GM12875 (cell line): ENCODE data around the gene CTNNA3.
A peak's percentile ranks its signal among the peaks of the same experiment; 100 is the strongest.

Experiments
- H3K4me3 ChIP-seq: one replicate; pipeline ENCODE4 v1.5.1; 2011; ENCODE audit warnings: low read depth, low read length, control low read depth
- CTCF ChIP-seq: IDR thresholded peaks from 2 replicates; pipeline ENCODE4 v1.5.1; 2011; ENCODE audit warnings: low read depth, mild to moderate bottlenecking, control low read depth, inconsistent platforms, low read length, moderate library complexity, borderline replicate concordance; ENCODE audit not compliant: insufficient read depth

The CTNNA3 gene

GRCh38 chr10:67527351-67527750, 168.6 kb downstream of the CTNNA3 start:
- H3K4me3 ChIP-seq = no peak overlapping the region
- TF ChIP-seq CTCF = no peak

DNA sequence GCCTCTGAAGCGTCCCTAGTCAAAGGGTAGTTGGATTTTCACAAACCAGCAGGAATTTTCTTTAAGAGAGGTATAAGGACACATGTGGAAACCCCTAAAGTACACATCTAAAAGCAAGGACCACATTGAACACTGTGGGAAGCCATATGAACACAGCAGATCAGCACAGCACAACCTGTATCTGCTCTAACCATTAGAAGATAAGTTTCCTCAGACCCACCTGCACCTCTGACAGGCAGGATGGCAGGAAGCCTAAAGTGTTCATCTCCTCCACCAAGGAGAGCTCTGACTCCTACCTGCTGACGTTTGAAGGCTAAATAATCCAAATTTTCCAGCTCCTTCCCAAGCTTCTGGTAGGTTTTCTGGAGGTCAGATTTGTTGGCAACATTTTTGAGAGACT, 174.4 kb downstream of the CTNNA3 start:
- no peak for TF ChIP-seq CTCF
- no peak overlapping the region for H3K4me3 ChIP-seq

DNA sequence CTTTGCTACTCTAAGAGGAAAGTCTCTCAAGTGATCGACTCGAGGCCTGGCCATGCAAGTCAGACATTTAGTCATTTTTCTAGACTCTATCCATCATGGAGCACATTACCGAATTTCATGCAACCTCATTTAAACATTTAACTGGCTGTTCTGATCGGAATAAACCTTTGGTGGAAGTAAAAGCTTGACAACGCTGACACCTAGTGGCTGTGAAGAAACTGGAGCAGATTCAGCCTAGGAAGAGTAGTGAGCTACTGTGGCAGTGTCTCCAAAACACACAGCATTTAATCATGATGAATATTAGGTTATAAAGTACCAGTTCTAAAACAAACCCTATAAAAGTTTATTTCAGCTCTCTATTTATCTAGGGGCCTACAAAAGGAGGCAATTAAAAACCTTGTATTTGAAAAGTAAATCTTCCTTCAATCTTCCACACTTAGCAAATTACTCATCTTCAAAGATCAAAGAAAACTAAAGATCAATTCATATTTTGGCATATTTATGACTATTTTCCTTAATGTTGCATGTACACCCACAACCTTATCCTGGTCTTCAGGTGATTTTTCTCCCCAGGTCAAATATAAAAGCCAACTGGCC, 175.0 kb downstream of the CTNNA3 start:
- no peak overlapping the region for H3K4me3 ChIP-seq
- peak; percentile 70; the same call in 1 of the 2 replicates for TF ChIP-seq CTCF

DNA sequence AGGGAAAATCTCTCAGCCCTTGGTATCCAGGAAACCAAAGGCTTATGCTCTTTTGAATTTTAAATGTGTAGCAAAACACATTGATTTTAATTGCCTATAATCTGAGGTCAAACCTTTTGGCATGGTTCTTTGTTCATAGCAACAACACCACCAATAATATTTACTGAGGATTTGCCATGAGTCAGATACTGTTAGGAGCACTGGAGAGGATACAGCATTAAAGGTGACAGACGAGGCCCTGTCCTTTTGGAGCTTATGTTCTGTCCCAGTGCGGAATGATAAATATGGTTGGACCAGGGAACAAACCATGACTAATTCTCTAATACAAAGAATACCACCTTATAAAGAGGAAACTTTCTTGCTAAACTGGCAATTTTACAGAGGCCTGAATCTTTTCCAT, 176.6 kb downstream of the CTNNA3 start:
- TF ChIP-seq CTCF = no peak
- H3K4me3 ChIP-seq = no peak overlapping the region

DNA sequence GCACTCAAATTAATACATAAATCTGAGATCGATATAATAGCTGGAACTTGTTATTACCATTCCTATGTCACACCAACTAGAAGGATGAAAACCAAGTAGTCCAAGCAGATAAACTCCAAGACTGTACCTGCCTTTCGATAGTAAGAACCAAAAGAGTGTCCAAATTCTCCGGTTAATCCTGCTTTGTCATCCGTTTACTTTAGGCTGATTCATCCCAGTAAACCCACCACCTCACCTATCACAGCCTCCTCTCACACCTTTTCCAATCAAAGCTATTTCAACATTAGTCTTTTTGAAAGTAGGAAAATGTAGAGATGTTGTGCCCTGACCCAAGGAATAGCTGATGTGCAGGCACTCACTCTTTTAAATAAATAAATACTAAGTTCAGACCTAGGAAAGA, 177.2 kb downstream of the CTNNA3 start:
- no peak for TF ChIP-seq CTCF
- no peak overlapping the region for H3K4me3 ChIP-seq

DNA sequence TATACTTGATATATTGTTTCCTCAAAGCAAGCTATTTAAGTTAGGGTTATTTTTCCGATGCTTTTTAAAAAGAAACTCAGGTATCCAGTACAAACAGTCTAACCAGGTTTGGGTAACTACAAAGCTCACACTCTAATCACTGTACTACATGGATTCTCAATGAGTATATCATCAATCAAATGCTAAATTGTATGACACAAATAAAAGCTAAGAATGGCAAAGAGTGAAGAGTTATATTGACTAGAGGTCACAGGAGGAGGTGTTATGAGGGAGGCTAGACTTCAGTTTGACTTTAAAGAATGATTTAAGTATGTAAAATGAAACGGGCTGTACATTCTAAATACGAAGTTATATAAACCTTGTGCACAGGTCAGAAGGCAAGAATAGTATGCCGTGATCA, 178.0 kb downstream of the CTNNA3 start:
- no peak overlapping the region for H3K4me3 ChIP-seq
- no peak for TF ChIP-seq CTCF

GRCh38 chr10:67506757-67507091, 189.3 kb downstream of the CTNNA3 start:
- no peak for TF ChIP-seq CTCF
- no peak overlapping the region for H3K4me3 ChIP-seq
